ENCODE data around the gene HEBP1. TPM values are rescaled to one million over a fixed set of nuclear protein-coding genes. Genes with fewer than 3 reads are reported as not detected.

HEBP1 gene
- total and polyA plus RNA-seq, 3 experiments from 2014 or later: 13.6 to 16.6 (median 14.9) TPM

GRCh38 chr12:12983420-12984035 is 16.5 kb downstream of the HEBP1 start:
- POLR2A ChIA-PET: no interaction called here
- H3K27me3 Mint-ChIP-seq: no peaks in the 10 kb centered on the region

GRCh38 chr12:12982331-12982730 is 17.7 kb downstream of the HEBP1 start:
- Histone ChIP-seq H3K9me3 (ENCODE audit: low read length) (no peaks in the 10 kb centered on the region), H3K36me3 (ENCODE audit: insufficient read depth, low read length) (no peaks in the 10 kb centered on the region), H3K4me1 (ENCODE audit: insufficient read depth, low read length) (no peaks in the 10 kb centered on the region), H3K4me3 (ENCODE audit: low read length) (no peak overlapping the region), H3K27me3 (ENCODE audit: insufficient read depth, low read length, poor library complexity, severe bottlenecking) (no peaks in the 10 kb centered on the region), H3K27ac (ENCODE audit: low read depth, low read length) (no peak overlapping the region)
- Mint-ChIP-seq H3K4me1 (no peaks in the 10 kb centered on the region), H3K27me3 (no peaks in the 10 kb centered on the region), H3K36me3 (peaks cover 2 to 22% (median 3%) of the 10 kb centered on the region in 3 donors), H3K4me3 (no peak overlapping the region), H3K9me3 (no peaks in the 10 kb centered on the region), H3K27ac (no peak overlapping the region)
- POLR2A ChIA-PET: no interaction called here
- CTCF ChIA-PET: interaction anchor here (0.6 kb wide), 1 partner anchor 15 kb away, joined by 3 read pairs; no protein-coding TSS in a partner anchor
- DNase-seq: no peak

More at GRCh38 chr12:12983420-12984035, 16.5 kb downstream of the HEBP1 start:
- Histone ChIP-seq H3K4me1 (ENCODE audit: insufficient read depth, low read length) (no peaks in the 10 kb centered on the region), H3K27me3 (ENCODE audit: insufficient read depth, low read length, poor library complexity, severe bottlenecking) (no peaks in the 10 kb centered on the region), H3K9me3 (ENCODE audit: low read length) (no peaks in the 10 kb centered on the region), H3K4me3 (ENCODE audit: low read length) (no peak overlapping the region), H3K27ac (ENCODE audit: low read depth, low read length) (no peak overlapping the region), H3K36me3 (ENCODE audit: insufficient read depth, low read length) (no peaks in the 10 kb centered on the region)
- no peak overlapping the region for H3K27ac Mint-ChIP-seq
- peak in 1 of 5 donors; percentile 4 for DNase-seq
- CTCF ChIA-PET: no interaction called here
- no peaks in the 10 kb centered on the region for H3K9me3 Mint-ChIP-seq
- peaks cover 0 to 22% (median 3%) of the 10 kb centered on the region in 3 donors for H3K36me3 Mint-ChIP-seq
- no peak overlapping the region for H3K4me3 Mint-ChIP-seq
- H3K4me1 Mint-ChIP-seq: no peaks in the 10 kb centered on the region

GRCh38 chr12:12979731-12980259 is 20.3 kb downstream of the HEBP1 start:
- H3K9me3 Mint-ChIP-seq: no peaks in the 10 kb centered on the region
- no peaks in the 10 kb centered on the region for H3K9me3 ChIP-seq (ENCODE audit: low read length)
- CTCF ChIA-PET: interaction anchor here (1.0 kb wide), 1 partner anchor 10 kb away, joined by 3 read pairs; no protein-coding TSS in a partner anchor
- H3K4me3 Mint-ChIP-seq: no peak overlapping the region
- H3K4me1 Mint-ChIP-seq: no peaks in the 10 kb centered on the region
- H3K36me3 ChIP-seq (ENCODE audit: insufficient read depth, low read length): peaks cover 4% of the 10 kb centered on the region
- H3K27ac Mint-ChIP-seq: no peak overlapping the region
- H3K27me3 ChIP-seq (ENCODE audit: insufficient read depth, low read length, poor library complexity, severe bottlenecking): no peaks in the 10 kb centered on the region
- H3K27ac ChIP-seq (ENCODE audit: low read depth, low read length): no peak overlapping the region
- POLR2A ChIA-PET: no interaction called here
- no peaks in the 10 kb centered on the region for H3K4me1 ChIP-seq (ENCODE audit: insufficient read depth, low read length)
- peaks cover 7 to 17% (median 9%) of the 10 kb centered on the region in 3 donors for H3K36me3 Mint-ChIP-seq
- DNase-seq: no peak
- no peak overlapping the region for H3K4me3 ChIP-seq (ENCODE audit: low read length)
- no peaks in the 10 kb centered on the region for H3K27me3 Mint-ChIP-seq

GRCh38 chr12:12979126-12979525 is 20.9 kb downstream of the HEBP1 start:
- POLR2A ChIA-PET: no interaction called here

GRCh38 chr12:12977231-12977630 is 22.8 kb downstream of the HEBP1 start:
- Mint-ChIP-seq H3K27me3 (no peaks in the 10 kb centered on the region), H3K36me3 (peaks cover 25 to 34% (median 32%) of the 10 kb centered on the region in 3 donors), H3K4me3 (no peak overlapping the region), H3K9me3 (peaks cover 8 to 19% (median 15%) of the 10 kb centered on the region in 5 donors), H3K4me1 (no peaks in the 10 kb centered on the region), H3K27ac (no peak overlapping the region)
- Histone ChIP-seq H3K4me3 (ENCODE audit: low read length) (no peak overlapping the region), H3K4me1 (ENCODE audit: insufficient read depth, low read length) (no peaks in the 10 kb centered on the region), H3K27me3 (ENCODE audit: insufficient read depth, low read length, poor library complexity, severe bottlenecking) (no peaks in the 10 kb centered on the region), H3K9me3 (ENCODE audit: low read length) (no peaks in the 10 kb centered on the region), H3K27ac (ENCODE audit: low read depth, low read length) (no peak overlapping the region), H3K36me3 (ENCODE audit: insufficient read depth, low read length) (peaks cover 4% of the 10 kb centered on the region)
- ChIA-PET POLR2A (no interaction called here), CTCF (no interaction called here)
- DNase-seq: no peak

More at GRCh38 chr12:12979126-12979525, 20.9 kb downstream of the HEBP1 start:
- DNase-seq: no peak
- no peaks in the 10 kb centered on the region for H3K27me3 Mint-ChIP-seq
- Histone ChIP-seq H3K36me3 (ENCODE audit: insufficient read depth, low read length) (peaks cover 4% of the 10 kb centered on the region), H3K27me3 (ENCODE audit: insufficient read depth, low read length, poor library complexity, severe bottlenecking) (no peaks in the 10 kb centered on the region), H3K4me1 (ENCODE audit: insufficient read depth, low read length) (no peaks in the 10 kb centered on the region), H3K4me3 (ENCODE audit: low read length) (no peak overlapping the region), H3K9me3 (ENCODE audit: low read length) (no peaks in the 10 kb centered on the region), H3K27ac (ENCODE audit: low read depth, low read length) (no peak overlapping the region)
- H3K4me1 Mint-ChIP-seq: no peaks in the 10 kb centered on the region
- CTCF ChIA-PET: no interaction called here
- H3K4me3 Mint-ChIP-seq: no peak overlapping the region
- peaks cover 0 to 4% (median 3%) of the 10 kb centered on the region in 5 donors for H3K9me3 Mint-ChIP-seq
- H3K27ac Mint-ChIP-seq: no peak overlapping the region
- peaks cover 12 to 21% (median 14%) of the 10 kb centered on the region in 3 donors for H3K36me3 Mint-ChIP-seq

- H3K4me1 ChIP-seq (ENCODE audit: insufficient read depth, low read length): no peaks in the 10 kb centered on the region
- Mint-ChIP-seq H3K4me3 (no peak overlapping the region), H3K27me3 (no peaks in the 10 kb centered on the region), H3K36me3 (peaks cover 29 to 40% (median 40%) of the 10 kb centered on the region in 3 donors), H3K27ac (no peak overlapping the region), H3K4me1 (no peaks in the 10 kb centered on the region), H3K9me3 (peaks cover 9 to 26% (median 18%) of the 10 kb centered on the region in 5 donors)
- no peaks in the 10 kb centered on the region for H3K27me3 ChIP-seq (ENCODE audit: insufficient read depth, low read length, poor library complexity, severe bottlenecking)
- CTCF ChIA-PET: no interaction called here
- H3K9me3 ChIP-seq (ENCODE audit: low read length): no peaks in the 10 kb centered on the region
- no peak overlapping the region for H3K4me3 ChIP-seq (ENCODE audit: low read length)
- POLR2A ChIA-PET: no interaction called here
- no peak overlapping the region for H3K27ac ChIP-seq (ENCODE audit: low read depth, low read length)
- no peak for DNase-seq
- peaks cover 4% of the 10 kb centered on the region for H3K36me3 ChIP-seq (ENCODE audit: insufficient read depth, low read length)
Measured at GRCh38 chr12:12976366-12976765, 23.7 kb downstream of the HEBP1 start.

GRCh38 chr12:12975322-12976077 is 24.6 kb downstream of the HEBP1 start:
- H3K9me3 ChIP-seq (ENCODE audit: low read length): no peaks in the 10 kb centered on the region
- DNase-seq: no peak
- Mint-ChIP-seq H3K4me3 (no peak overlapping the region), H3K4me1 (no peaks in the 10 kb centered on the region), H3K36me3 (peaks cover 29 to 42% (median 42%) of the 10 kb centered on the region in 3 donors), H3K27ac (no peak overlapping the region), H3K9me3 (peaks cover 9 to 26% (median 18%) of the 10 kb centered on the region in 5 donors), H3K27me3 (no peaks in the 10 kb centered on the region)
- CTCF ChIA-PET: no interaction called here
- H3K36me3 ChIP-seq (ENCODE audit: insufficient read depth, low read length): peaks cover 4% of the 10 kb centered on the region
- no peaks in the 10 kb centered on the region for H3K4me1 ChIP-seq (ENCODE audit: insufficient read depth, low read length)
- POLR2A ChIA-PET: no interaction called here
- no peaks in the 10 kb centered on the region for H3K27me3 ChIP-seq (ENCODE audit: insufficient read depth, low read length, poor library complexity, severe bottlenecking)
- no peak overlapping the region for H3K4me3 ChIP-seq (ENCODE audit: low read length)
- no peak overlapping the region for H3K27ac ChIP-seq (ENCODE audit: low read depth, low read length)

- Mint-ChIP-seq H3K9me3 (peaks cover 9 to 26% (median 18%) of the 10 kb centered on the region in 5 donors), H3K27me3 (no peaks in the 10 kb centered on the region), H3K4me3 (no peak overlapping the region), H3K27ac (no peak overlapping the region), H3K4me1 (no peaks in the 10 kb centered on the region), H3K36me3 (peaks cover 29 to 42% (median 42%) of the 10 kb centered on the region in 3 donors)
- Histone ChIP-seq H3K9me3 (ENCODE audit: low read length) (no peaks in the 10 kb centered on the region), H3K27me3 (ENCODE audit: insufficient read depth, low read length, poor library complexity, severe bottlenecking) (no peaks in the 10 kb centered on the region), H3K27ac (ENCODE audit: low read depth, low read length) (no peak overlapping the region), H3K4me1 (ENCODE audit: insufficient read depth, low read length) (no peaks in the 10 kb centered on the region), H3K4me3 (ENCODE audit: low read length) (no peak overlapping the region), H3K36me3 (ENCODE audit: insufficient read depth, low read length) (peaks cover 4% of the 10 kb centered on the region)
- ChIA-PET POLR2A (no interaction called here), CTCF (no interaction called here)
- no peak for DNase-seq
Measured at GRCh38 chr12:12974211-12974610, 25.9 kb downstream of the HEBP1 start.

Measured in CD8-positive, alpha-beta memory T cell (primary cell).